OCI-LY7 (cell line): ENCODE measurements around the gene GLIS1. TPM values are rescaled to one million over a fixed set of nuclear protein-coding genes. Genes with fewer than 3 reads are reported as not detected.

ENCODE experiments used
- BruUV-seq: library from RNA; stranded (reverse); fragments of 400-500 nt; replicated peaks from 2 replicates; lab custom pipeline; 2021; lab: Mats Ljungman, UMichigan
- CTCF ChIA-PET: fragments of 300-600 bp; sonication (Branson Sonifier 250); formaldehyde crosslinking; loops from one replicate; lab custom pipeline; 2022; ENCODE audit warnings: antibody characterized with exemption; ENCODE audit not compliant: unreplicated experiment; lab: Charles Lee
- POLR2A ChIA-PET: fragments of 300-600 bp; sonication (Branson Sonifier 250); formaldehyde crosslinking; loops from one replicate; lab custom pipeline; 2022; ENCODE audit warnings: antibody characterized with exemption; lab: Charles Lee
- DNase-seq: peaks from one replicate; pipeline ENCODE4 v3.0.0-alpha.2; 2015; ENCODE audit warnings: low spot score
- H2AFZ ChIP-seq: fragments of 200-600 bp; sonication (generic), shearing (Covaris generic); 2 replicates; pipeline ENCODE4 v1.6.1; 2014; ENCODE audit warnings: mild to moderate bottlenecking, antibody characterized with exemption, low read length, moderate library complexity
- H3K27ac ChIP-seq: fragments of 200-600 bp; sonication (generic); 2 replicates; pipeline ENCODE4 v1.5.1; 2014; ENCODE audit warnings: mixed run types, low read depth, mild to moderate bottlenecking, moderate library complexity, low read length, inconsistent platforms; ENCODE audit not compliant: poor library complexity, severe bottlenecking
- H3K36me3 ChIP-seq: fragments of 200-600 bp; sonication (generic); 2 replicates; pipeline ENCODE4 v1.6.1; 2014; ENCODE audit warnings: mild to moderate bottlenecking, antibody characterized with exemption, low read length, moderate library complexity, mixed read lengths; ENCODE audit not compliant: insufficient read depth
- H3K4me1 ChIP-seq: fragments of 200-600 bp; sonication (generic); 2 replicates; pipeline ENCODE4 v1.5.1; 2014; ENCODE audit warnings: mild to moderate bottlenecking, low read length; ENCODE audit not compliant: insufficient read depth, poor library complexity, severe bottlenecking
- H3K4me2 ChIP-seq: fragments of 200-600 bp; sonication (generic); 2 replicates; pipeline ENCODE4 v1.6.1; 2014; ENCODE audit warnings: mild to moderate bottlenecking, low read length
- H3K4me3 ChIP-seq: fragments of 200-600 bp; sonication (generic); 2 replicates; pipeline ENCODE4 v1.5.1; 2014; ENCODE audit warnings: mild to moderate bottlenecking, low read depth, low read length; ENCODE audit not compliant: poor library complexity, severe bottlenecking
- H3K79me2 ChIP-seq: fragments of 200-600 bp; sonication (generic); 2 replicates; pipeline ENCODE4 v1.6.1; 2016; ENCODE audit warnings: low read depth, mild to moderate bottlenecking, low read length, moderate library complexity, mixed read lengths; ENCODE audit not compliant: insufficient read depth
- H3K9me2 ChIP-seq: fragments of 200-600 bp; sonication (generic); 2 replicates; pipeline ENCODE4 v1.6.1; 2016; ENCODE audit warnings: mild to moderate bottlenecking, low read length, mixed read lengths; ENCODE audit not compliant: insufficient read depth
- H3K9me3 ChIP-seq: fragments of 200-600 bp; sonication (generic); 2 replicates; pipeline ENCODE4 v1.6.1; 2014; ENCODE audit warnings: mild to moderate bottlenecking, mixed run types, low read length, mixed read lengths
- H4K20me1 ChIP-seq: fragments of 200-600 bp; sonication (generic); 2 replicates; pipeline ENCODE4 v1.6.1; 2014; ENCODE audit warnings: mild to moderate bottlenecking, antibody characterized with exemption, low read length, moderate library complexity, mixed read lengths; ENCODE audit not compliant: insufficient read depth
- EZH2phosphoT487 ChIP-seq: fragments of 200-600 bp; sonication (generic); IDR thresholded peaks from 2 replicates; pipeline ENCODE4 v1.6.1; 2018; ENCODE audit warnings: low read depth, borderline replicate concordance, mild to moderate bottlenecking, mixed run types, antibody characterized with exemption, low read length, moderate library complexity, mixed read lengths
- intact Hi-C: fragments of 100-400 bp; cut with micrococcal nuclease; formaldehyde crosslinking; loops from one replicate; pipeline ENCODE4 v1.10.0; 2022; ENCODE audit not compliant: unreplicated experiment
- total RNA-seq, 2 experiments: library from RNA; depleted of rRNA in 1 of 2; stranded (reverse); fragments of >200 nt in 1 of 2; shearing (Covaris generic) in 1 of 2; gene quantifications; 2 replicates each; pipeline ENCODE4 v1.2.3, GENCODE V29; 2014 to 2022
- TF ChIP-seq, protein P1 (sequence below): fragments of 200-600 bp; sonication (generic); conservative IDR thresholded peaks from 2 replicates; pipeline ENCODE4 v1.5.1; 2014; ENCODE audit warnings: mild to moderate bottlenecking, antibody characterized with exemption, low read length, moderate library complexity, mixed read lengths

The GLIS1 gene
- total RNA-seq, 2 experiments from 2014 or later, result not detected

DNA sequence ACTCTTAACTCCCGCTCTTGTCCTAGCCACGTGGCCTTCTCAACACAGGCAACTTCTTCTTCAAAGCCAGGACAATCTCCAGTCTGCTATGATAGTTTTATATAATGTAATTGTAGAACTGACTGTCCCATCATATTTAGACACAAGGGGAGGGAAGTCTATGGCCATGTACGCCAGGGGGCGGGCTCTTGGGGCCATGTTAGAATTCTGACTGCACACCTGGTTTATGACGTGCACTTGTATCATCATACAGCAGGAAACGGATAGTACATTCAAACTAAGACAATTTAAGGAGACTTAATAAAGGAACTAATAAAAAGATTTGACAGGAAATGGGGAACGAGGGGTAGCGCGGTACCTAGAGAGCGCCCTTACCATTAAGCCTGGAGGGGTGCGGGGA is 258.3 kb downstream of the GLIS1 start:
- no peak for DNase-seq
- H3K4me2 ChIP-seq, result no peak overlapping the region
- H3K4me3 ChIP-seq, result no peak overlapping the region
- no peaks in the 10 kb centered on the region for H4K20me1 ChIP-seq
- no peaks in the 10 kb centered on the region for H3K79me2 ChIP-seq
- H3K9me3 ChIP-seq, result no peaks in the 10 kb centered on the region
- ChIA-PET CTCF (no interaction called here), POLR2A (no interaction called here)
- H3K36me3 ChIP-seq, result no peaks in the 10 kb centered on the region
- H3K27ac ChIP-seq, result no peak overlapping the region
- intact Hi-C loops, result no loop called here
- H3K9me2 ChIP-seq, result no peaks in the 10 kb centered on the region
- no peaks in the 10 kb centered on the region for H3K4me1 ChIP-seq
- no TSS peak for BruUV-seq
- no peak for TF ChIP-seq EZH2phosphoT487
- TF ChIP-seq, protein P1, sequence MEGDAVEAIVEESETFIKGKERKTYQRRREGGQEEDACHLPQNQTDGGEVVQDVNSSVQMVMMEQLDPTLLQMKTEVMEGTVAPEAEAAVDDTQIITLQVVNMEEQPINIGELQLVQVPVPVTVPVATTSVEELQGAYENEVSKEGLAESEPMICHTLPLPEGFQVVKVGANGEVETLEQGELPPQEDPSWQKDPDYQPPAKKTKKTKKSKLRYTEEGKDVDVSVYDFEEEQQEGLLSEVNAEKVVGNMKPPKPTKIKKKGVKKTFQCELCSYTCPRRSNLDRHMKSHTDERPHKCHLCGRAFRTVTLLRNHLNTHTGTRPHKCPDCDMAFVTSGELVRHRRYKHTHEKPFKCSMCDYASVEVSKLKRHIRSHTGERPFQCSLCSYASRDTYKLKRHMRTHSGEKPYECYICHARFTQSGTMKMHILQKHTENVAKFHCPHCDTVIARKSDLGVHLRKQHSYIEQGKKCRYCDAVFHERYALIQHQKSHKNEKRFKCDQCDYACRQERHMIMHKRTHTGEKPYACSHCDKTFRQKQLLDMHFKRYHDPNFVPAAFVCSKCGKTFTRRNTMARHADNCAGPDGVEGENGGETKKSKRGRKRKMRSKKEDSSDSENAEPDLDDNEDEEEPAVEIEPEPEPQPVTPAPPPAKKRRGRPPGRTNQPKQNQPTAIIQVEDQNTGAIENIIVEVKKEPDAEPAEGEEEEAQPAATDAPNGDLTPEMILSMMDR, result no peak
- no peak overlapping the region for H2AFZ ChIP-seq

DNA sequence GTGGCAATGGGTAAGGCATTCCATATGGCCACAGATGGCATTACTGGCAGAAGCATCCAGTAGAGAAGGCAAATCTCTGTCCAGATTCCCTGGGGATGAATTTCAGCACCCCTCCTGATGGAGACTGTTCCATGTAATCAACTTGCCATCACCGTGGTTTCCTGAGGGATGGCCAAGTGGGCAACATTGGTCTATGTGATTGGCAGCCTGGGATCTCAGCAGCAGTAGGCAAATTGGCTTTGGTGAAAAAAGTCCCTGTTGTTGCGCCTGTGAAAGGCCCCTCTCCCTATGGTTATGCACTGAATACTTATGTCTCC is 260.5 kb downstream of the GLIS1 start:
- Histone ChIP-seq H3K4me2 (no peak overlapping the region), H3K9me3 (no peaks in the 10 kb centered on the region), H2AFZ (no peak overlapping the region), H3K4me3 (no peak overlapping the region), H3K36me3 (no peaks in the 10 kb centered on the region), H3K79me2 (no peaks in the 10 kb centered on the region), H4K20me1 (no peaks in the 10 kb centered on the region), H3K9me2 (no peaks in the 10 kb centered on the region), H3K4me1 (no peaks in the 10 kb centered on the region), H3K27ac (no peak overlapping the region)
- DNase-seq, result no peak
- CTCF ChIA-PET, result no interaction called here
- no peak for TF ChIP-seq EZH2phosphoT487
- TF ChIP-seq, protein P1, result no peak
- BruUV-seq, result no TSS peak
- POLR2A ChIA-PET, result no interaction called here
- intact Hi-C loops, result no loop called here

DNA sequence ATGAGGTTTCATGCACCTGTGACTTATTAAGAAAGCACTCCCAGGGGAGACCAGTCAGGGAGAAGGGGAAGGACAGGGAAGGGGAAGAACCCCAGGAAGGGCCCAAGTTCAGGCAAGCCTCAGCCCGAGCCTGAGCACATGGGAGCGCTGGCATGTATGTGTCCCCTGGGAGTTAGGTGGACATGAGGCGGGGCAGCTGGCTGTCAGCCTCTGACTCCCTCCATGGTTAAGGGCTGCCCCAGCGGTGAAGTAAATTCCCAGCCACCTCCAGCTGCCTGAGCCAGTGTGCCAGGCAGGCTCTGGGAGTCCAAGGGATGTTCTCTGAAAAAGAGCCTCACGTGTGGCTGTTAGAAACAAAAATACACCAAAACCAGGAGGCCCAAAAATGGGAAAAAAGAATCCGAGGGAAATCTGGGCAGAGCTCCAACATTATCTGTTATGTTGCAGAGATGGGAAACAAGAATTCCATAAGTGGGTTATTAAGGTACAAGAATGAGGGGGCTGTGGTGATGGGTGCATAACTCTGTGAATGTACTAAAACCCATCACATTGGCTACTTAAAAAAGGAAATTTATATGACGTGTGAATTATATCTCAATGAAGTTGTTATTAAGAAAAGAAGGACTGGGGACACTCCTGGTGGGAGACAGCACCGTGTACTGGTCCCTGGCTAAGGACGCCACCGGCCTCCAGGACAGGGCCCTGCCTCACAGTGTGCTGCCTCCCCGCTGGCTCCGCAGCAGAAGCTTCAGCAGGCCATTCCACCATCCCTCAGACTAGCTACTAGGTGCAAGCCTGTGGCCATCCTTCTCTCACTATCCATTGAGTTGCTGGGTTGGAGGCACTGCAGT is 261.1 kb downstream of the GLIS1 start:
- TF ChIP-seq EZH2phosphoT487, result no peak
- TF ChIP-seq, protein P1, result no peak
- Histone ChIP-seq H3K9me3 (no peaks in the 10 kb centered on the region), H3K36me3 (no peaks in the 10 kb centered on the region), H2AFZ (no peak overlapping the region), H3K4me1 (no peaks in the 10 kb centered on the region), H4K20me1 (no peaks in the 10 kb centered on the region), H3K4me3 (no peak overlapping the region), H3K4me2 (no peak overlapping the region), H3K9me2 (no peaks in the 10 kb centered on the region), H3K79me2 (no peaks in the 10 kb centered on the region), H3K27ac (no peak overlapping the region)
- ChIA-PET POLR2A (no interaction called here), CTCF (no interaction called here)
- BruUV-seq, result no TSS peak
- DNase-seq, result no peak
- intact Hi-C loops, result no loop called here
